CD14-positive monocyte (primary cell): Measurements from ENCODE around the gene C16orf74. TPM values are rescaled to one million over a fixed set of nuclear protein-coding genes. Genes with fewer than 3 reads are reported as not detected.
A peak's percentile ranks its signal among the peaks of the same experiment; 100 is the strongest.

ENCODE experiments used
- DNase-seq, 3 donors: peaks; one replicate each; pipeline ENCODE4 v3.0.0-alpha.2; 2011 to 2022
- H2AFZ ChIP-seq: 2 replicates; pipeline ENCODE4 v1.6.0; 2012; ENCODE audit warnings: mild to moderate bottlenecking, low read depth, low read length, inconsistent platforms; ENCODE audit not compliant: insufficient read depth, poor library complexity, severe bottlenecking
- H3K27ac ChIP-seq, 2 donors: 1 replicate in 1 of 2; 2 replicates in 1 of 2; pipeline ENCODE4 v1.5.1; 2012 to 2013; ENCODE audit warnings: low read length in 2 of 2, control low read depth in 1 of 2, inconsistent platforms in 1 of 2, low read depth in 1 of 2, mild to moderate bottlenecking in 1 of 2
- H3K27me3 ChIP-seq, 2 donors: one replicate each; pipeline versions ENCODE4 v1.6.0 to v1.6.1; 2011 to 2013; ENCODE audit warnings: low read length in 2 of 2; ENCODE audit not compliant: control insufficient read depth in 2 of 2, insufficient read depth in 2 of 2
- H3K36me3 ChIP-seq, 2 donors: replicated peaks in 1 of 2; 1 replicate in 1 of 2; 2 replicates in 1 of 2; pipeline versions ENCODE4 v1.5.1 to v1.6.1; 2012 to 2013; ENCODE audit warnings: low read length in 2 of 2, control low read depth in 1 of 2, inconsistent platforms in 1 of 2, mild to moderate bottlenecking in 1 of 2; ENCODE audit not compliant: insufficient read depth in 2 of 2, control insufficient read depth in 1 of 2
- H3K4me1 ChIP-seq, 2 donors: 1 replicate in 1 of 2; 2 replicates in 1 of 2; pipeline versions ENCODE4 v1.5.1 to v1.6.1; 2012 to 2013; ENCODE audit warnings: low read length in 2 of 2, control low read depth in 1 of 2, inconsistent platforms in 1 of 2, mild to moderate bottlenecking in 1 of 2, moderate library complexity in 1 of 2; ENCODE audit not compliant: insufficient read depth in 2 of 2, control insufficient read depth in 1 of 2
- H3K4me2 ChIP-seq: replicated peaks from 2 replicates; pipeline ENCODE3; 2012; ENCODE audit warnings: low read length, moderate library complexity, mild to moderate bottlenecking; ENCODE audit not compliant: poor library complexity, severe bottlenecking; ENCODE audit errors: extremely low read depth
- H3K4me3 ChIP-seq, 3 experiments: fragments of 200-600 bp in 1 of 3; sonication (generic) in 1 of 3; replicated peaks in 1 of 3; 1 replicate in 2 of 3; 2 replicates in 1 of 3; pipeline ENCODE4 v1.5.1; 2011 to 2013; ENCODE audit warnings: low read length in 3 of 3, mild to moderate bottlenecking in 3 of 3, control low read depth in 2 of 3, low read depth in 2 of 3, inconsistent platforms in 1 of 3, moderate library complexity in 1 of 3
- H3K79me2 ChIP-seq: 2 replicates; pipeline ENCODE4 v1.6.0; 2012; ENCODE audit warnings: mild to moderate bottlenecking, control low read depth, inconsistent platforms, low read length, moderate library complexity; ENCODE audit not compliant: insufficient read depth
- H3K9ac ChIP-seq: 2 replicates; pipeline ENCODE4 v1.6.0; 2017; ENCODE audit warnings: low read length, mild to moderate bottlenecking; ENCODE audit not compliant: insufficient read depth, poor library complexity, severe bottlenecking
- H3K9me3 ChIP-seq, 2 donors: replicated peaks in 1 of 2; 1 replicate in 1 of 2; 2 replicates in 1 of 2; pipeline versions ENCODE4 v1.5.1 to v1.6.1; 2012 to 2013; ENCODE audit warnings: low read length in 2 of 2, control low read depth in 1 of 2; ENCODE audit not compliant: control insufficient read depth in 1 of 2, insufficient read depth in 1 of 2
- H4K20me1 ChIP-seq: 2 replicates; pipeline ENCODE4 v1.6.0; 2012; ENCODE audit warnings: mild to moderate bottlenecking, low read length, control low read depth, moderate library complexity; ENCODE audit not compliant: insufficient read depth
- H3K27ac Mint-ChIP-seq, 7 donors: one replicate each; pipeline ENCODE4 v1.8.0; 2020; ENCODE audit warnings: mild to moderate bottlenecking in 7 of 7, mixed read lengths in 7 of 7, moderate library complexity in 6 of 7, inconsistent platforms in 2 of 7
- H3K27me3 Mint-ChIP-seq, 3 donors: one replicate each; pipeline ENCODE4 v1.8.0; 2021 to 2022; ENCODE audit warnings: low read depth in 3 of 3, mild to moderate bottlenecking in 3 of 3, mixed read lengths in 3 of 3, moderate library complexity in 3 of 3, inconsistent platforms in 1 of 3
- H3K36me3 Mint-ChIP-seq, 2 donors: one replicate each; pipeline ENCODE4 v1.8.0; 2020; ENCODE audit warnings: mixed read lengths in 2 of 2, inconsistent platforms in 1 of 2, mild to moderate bottlenecking in 1 of 2
- H3K4me1 Mint-ChIP-seq: one replicate; pipeline ENCODE4 v1.8.0; 2020; ENCODE audit warnings: mild to moderate bottlenecking, mixed read lengths
- H3K4me3 Mint-ChIP-seq, 2 donors: one replicate each; pipeline ENCODE4 v1.8.0; 2020; ENCODE audit warnings: mild to moderate bottlenecking in 2 of 2, mixed read lengths in 2 of 2, moderate library complexity in 1 of 2
- H3K9me3 Mint-ChIP-seq, 7 donors: one replicate each; pipeline ENCODE4 v1.8.0; 2020 to 2022; ENCODE audit warnings: mixed read lengths in 7 of 7, mild to moderate bottlenecking in 6 of 7, moderate library complexity in 6 of 7, inconsistent platforms in 2 of 7
- WGBS: methylation state at CpG from one replicate; pipeline ENCODE4 v1.1.5; 2013; ENCODE audit warnings: missing lambda C conversion rate; ENCODE audit not compliant: insufficient coverage; 5-methylcytosine and 5-hydroxymethylcytosine counted together
- intact Hi-C, 2 donors: fragments of 100-400 bp; cut with micrococcal nuclease; formaldehyde crosslinking; loops; one replicate each; pipeline versions ENCODE4 v1.15.0 to v1.15.1; 2023
- polyA plus RNA-seq, 3 donors: library from polyadenylated mRNA; depleted of rRNA in 1 of 3; unstranded in 2 of 3; stranded (reverse) in 1 of 3; fragments of 300-500 nt in 2 of 3; fragments of >200 nt in 1 of 3; fragmentation: Illumina TruSeq in 2 of 3; gene quantifications; 1 replicate in 2 of 3; 2 replicates in 1 of 3; pipeline ENCODE4 v1.2.3, GENCODE V29; 2012 to 2021
- TF ChIP-seq, protein P1 (sequence below): fragments of 200-600 bp; IDR thresholded peaks from one replicate; pipeline ENCODE4 v1.8.0; 2022; ENCODE audit warnings: antibody characterized with exemption, mild to moderate bottlenecking

C16orf74 gene
- polyA plus RNA-seq, 3 donors = 11.3 to 26.6 (median 24.1) TPM

DNA sequence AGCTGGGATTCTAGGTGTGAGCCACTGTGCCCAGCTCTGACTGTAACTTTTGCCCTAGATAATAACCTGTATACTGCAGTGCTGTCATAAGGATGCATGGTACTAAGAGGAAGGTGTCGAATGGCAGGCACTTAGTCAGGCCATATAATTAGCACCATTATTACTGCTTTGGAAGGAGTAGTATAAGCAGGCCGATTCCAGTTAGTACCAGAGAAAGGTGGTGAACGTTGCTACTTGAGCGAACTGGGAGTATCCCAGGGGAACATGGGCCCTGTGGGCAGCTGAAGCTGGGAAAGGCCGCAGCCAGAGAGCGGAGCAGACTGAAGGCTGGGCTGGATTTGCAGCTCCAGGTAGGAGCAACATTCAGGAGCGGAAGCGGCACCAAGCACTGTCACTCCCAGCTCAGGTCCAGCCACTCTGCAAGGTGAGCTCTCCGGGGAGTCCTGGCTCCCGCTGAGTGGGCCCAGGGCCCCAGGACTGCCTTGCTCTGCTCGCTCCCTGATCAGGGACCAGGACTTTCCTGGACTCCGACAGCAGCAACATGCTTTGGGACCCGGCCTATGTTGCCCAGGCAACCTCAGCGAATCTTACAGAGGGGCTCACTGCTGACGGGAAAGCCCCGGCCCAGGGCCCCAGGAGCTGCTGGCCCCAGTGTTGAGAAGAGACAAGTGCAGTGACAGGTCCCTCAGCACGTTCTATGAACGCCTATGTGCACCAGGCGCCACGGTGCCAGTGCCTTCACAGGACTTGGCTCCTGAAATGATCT, 28.6 kb downstream of the C16orf74 start:
- Histone ChIP-seq H3K36me3 (peaks cover 14 to 19% of the 10 kb centered on the region in 2 donors), H3K4me1 (peaks cover 8 to 10% of the 10 kb centered on the region in 2 donors), H3K9ac (no peak overlapping the region), H3K27me3 (no peaks in the 10 kb centered on the region), H3K4me3 (no peak overlapping the region), H3K4me2 (no peak overlapping the region), H3K27ac (no peak overlapping the region), H3K79me2 (peaks cover 7% of the 10 kb centered on the region), H3K9me3 (no peaks in the 10 kb centered on the region), H2AFZ (no peak overlapping the region), H4K20me1 (peaks cover 6% of the 10 kb centered on the region)
- DNase-seq = no peak
- TF ChIP-seq, protein P1, sequence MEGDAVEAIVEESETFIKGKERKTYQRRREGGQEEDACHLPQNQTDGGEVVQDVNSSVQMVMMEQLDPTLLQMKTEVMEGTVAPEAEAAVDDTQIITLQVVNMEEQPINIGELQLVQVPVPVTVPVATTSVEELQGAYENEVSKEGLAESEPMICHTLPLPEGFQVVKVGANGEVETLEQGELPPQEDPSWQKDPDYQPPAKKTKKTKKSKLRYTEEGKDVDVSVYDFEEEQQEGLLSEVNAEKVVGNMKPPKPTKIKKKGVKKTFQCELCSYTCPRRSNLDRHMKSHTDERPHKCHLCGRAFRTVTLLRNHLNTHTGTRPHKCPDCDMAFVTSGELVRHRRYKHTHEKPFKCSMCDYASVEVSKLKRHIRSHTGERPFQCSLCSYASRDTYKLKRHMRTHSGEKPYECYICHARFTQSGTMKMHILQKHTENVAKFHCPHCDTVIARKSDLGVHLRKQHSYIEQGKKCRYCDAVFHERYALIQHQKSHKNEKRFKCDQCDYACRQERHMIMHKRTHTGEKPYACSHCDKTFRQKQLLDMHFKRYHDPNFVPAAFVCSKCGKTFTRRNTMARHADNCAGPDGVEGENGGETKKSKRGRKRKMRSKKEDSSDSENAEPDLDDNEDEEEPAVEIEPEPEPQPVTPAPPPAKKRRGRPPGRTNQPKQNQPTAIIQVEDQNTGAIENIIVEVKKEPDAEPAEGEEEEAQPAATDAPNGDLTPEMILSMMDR = no peak
- H3K27ac Mint-ChIP-seq = peak overlapping the region in 3 of 7 donors; percentile 18 to 60 (median 37)
- H3K27me3 Mint-ChIP-seq = peaks cover 0 to 4% (median 2%) of the 10 kb centered on the region in 3 donors
- peaks cover 0 to 4% (median 0%) of the 10 kb centered on the region in 7 donors for H3K9me3 Mint-ChIP-seq
- no peak overlapping the region for H3K4me3 Mint-ChIP-seq
- H3K4me1 Mint-ChIP-seq = peaks cover 7% of the 10 kb centered on the region
- intact Hi-C loops = no loop called here
- 98% methylated on average over 19 of the region's 20 CpGs for WGBS
- H3K36me3 Mint-ChIP-seq = peaks cover 26 to 37% of the 10 kb centered on the region in 2 donors

DNA sequence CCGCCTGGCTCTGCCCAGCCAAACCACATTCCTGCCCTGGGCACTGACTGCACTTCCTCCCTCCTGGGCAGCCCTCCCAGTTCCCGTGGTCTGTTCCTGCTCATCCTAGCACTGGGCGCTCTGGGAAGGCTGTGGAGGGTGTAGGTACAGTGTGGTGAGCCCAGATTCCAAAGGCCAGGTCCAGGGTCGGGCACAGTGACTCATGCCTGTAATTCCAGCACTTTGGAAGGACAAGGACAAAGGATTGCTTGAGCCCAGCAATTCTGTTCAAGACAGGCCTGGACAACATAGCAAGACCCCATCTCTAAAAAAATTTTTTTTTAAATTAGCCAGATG, 30.6 kb downstream of the C16orf74 start:
- H3K27ac ChIP-seq = no peak overlapping the region
- no peaks in the 10 kb centered on the region for H3K9me3 ChIP-seq
- no peaks in the 10 kb centered on the region for H3K79me2 ChIP-seq
- peaks cover under 1 to 6% of the 10 kb centered on the region in 2 donors for H3K36me3 ChIP-seq
- intact Hi-C loops = no loop called here
- H4K20me1 ChIP-seq = peaks cover 10% of the 10 kb centered on the region
- Mint-ChIP-seq H3K9me3 (peaks cover 0 to 4% (median 0%) of the 10 kb centered on the region in 7 donors), H3K27me3 (peaks cover 2 to 12% (median 10%) of the 10 kb centered on the region in 3 donors), H3K27ac (no peak overlapping the region), H3K4me3 (no peak overlapping the region), H3K36me3 (peaks cover 10 to 19% of the 10 kb centered on the region in 2 donors), H3K4me1 (peaks cover 16% of the 10 kb centered on the region)
- H2AFZ ChIP-seq = no peak overlapping the region
- WGBS = 100% methylated on average over 1 of the region's 4 CpGs
- H3K4me2 ChIP-seq = no peak overlapping the region
- no peak for DNase-seq
- no peak overlapping the region for H3K4me3 ChIP-seq
- H3K27me3 ChIP-seq = no peaks in the 10 kb centered on the region
- TF ChIP-seq, protein P1 = no peak
- no peak overlapping the region for H3K9ac ChIP-seq
- peaks cover 17 to 26% of the 10 kb centered on the region in 2 donors for H3K4me1 ChIP-seq
